RWPE2 (cell line): Measurements from ENCODE around the gene PRKG1.
"Not testable (repeated sequence)": the region's sequence is repeated elsewhere in the genome, so short reads cannot be mapped to it uniquely, and the experiment has no call there.

Experiments used
- ATAC-seq: fragments of 200-7000 bp; cut with Tn5 transposase; 3 replicates; pipeline ENCODE4 v1.9.1; 2021; ENCODE audit warnings: low read depth
- DNase-seq: peaks from one replicate; pipeline ENCODE4 v3.0.0-alpha.2; 2020; ENCODE audit warnings: low spot score
- H3K27ac ChIP-seq: fragments of 450-650 bp; 2 replicates; pipeline ENCODE4 v1.5.1; 2017; ENCODE audit warnings: mild to moderate bottlenecking; ENCODE audit not compliant: poor library complexity, severe bottlenecking
- H3K27me3 ChIP-seq: fragments of 250-450 bp; sonication (Bioruptor Pico); 2 replicates; pipeline ENCODE4 v1.5.1; 2021; ENCODE audit warnings: mild to moderate bottlenecking, moderate library complexity; ENCODE audit not compliant: insufficient read depth, poor library complexity, severe bottlenecking
- H3K36me3 ChIP-seq: fragments of 250-450 bp; sonication (Bioruptor Pico); 2 replicates; pipeline ENCODE4 v1.5.1; 2020; ENCODE audit warnings: low read depth, mild to moderate bottlenecking, moderate library complexity
- H3K4me1 ChIP-seq: fragments of 250-450 bp; sonication (Bioruptor Pico); 2 replicates; pipeline ENCODE4 v1.5.1; 2021; ENCODE audit warnings: mild to moderate bottlenecking, moderate library complexity; ENCODE audit not compliant: insufficient read depth, poor library complexity, severe bottlenecking
- H3K4me3 ChIP-seq: fragments of 250-450 bp; sonication (Bioruptor Pico); 2 replicates; pipeline ENCODE4 v1.5.1; 2021; ENCODE audit warnings: mild to moderate bottlenecking, moderate library complexity; ENCODE audit not compliant: severe bottlenecking
- H3K9me3 ChIP-seq: fragments of 250-450 bp; sonication (Bioruptor Pico); 2 replicates; pipeline ENCODE4 v1.5.1; 2021; ENCODE audit warnings: mild to moderate bottlenecking, moderate library complexity; ENCODE audit not compliant: severe bottlenecking
- CTCF ChIP-seq: fragments of 450-650 bp; IDR thresholded peaks from one replicate; pipeline ENCODE4 v1.5.1; 2017; ENCODE audit warnings: mild to moderate bottlenecking, moderate library complexity; ENCODE audit not compliant: poor library complexity, severe bottlenecking

The PRKG1 gene

GRCh38 chr10:51327432-51327831 lies 253.1 kb downstream of the PRKG1 start:
- ATAC-seq (no peak), DNase-seq (no peak)
- H3K4me3 ChIP-seq: no peak overlapping the region
- H3K9me3 ChIP-seq: no peaks in the 10 kb centered on the region
- H3K27me3 ChIP-seq: no peaks in the 10 kb centered on the region
- no peaks in the 10 kb centered on the region for H3K4me1 ChIP-seq
- TF ChIP-seq CTCF: no peak
- H3K36me3 ChIP-seq: no peaks in the 10 kb centered on the region
- no peak overlapping the region for H3K27ac ChIP-seq

- Histone ChIP-seq H3K36me3 (no peaks in the 10 kb centered on the region), H3K27ac (no peak overlapping the region), H3K4me1 (peaks cover 3% of the 10 kb centered on the region), H3K9me3 (no peaks in the 10 kb centered on the region), H3K27me3 (no peaks in the 10 kb centered on the region), H3K4me3 (no peak overlapping the region)
- TF ChIP-seq CTCF: no peak
- no peak for DNase-seq
- ATAC-seq: no peak
Observed at GRCh38 chr10:51340366-51340765, 266.1 kb downstream of the PRKG1 start.

DNA sequence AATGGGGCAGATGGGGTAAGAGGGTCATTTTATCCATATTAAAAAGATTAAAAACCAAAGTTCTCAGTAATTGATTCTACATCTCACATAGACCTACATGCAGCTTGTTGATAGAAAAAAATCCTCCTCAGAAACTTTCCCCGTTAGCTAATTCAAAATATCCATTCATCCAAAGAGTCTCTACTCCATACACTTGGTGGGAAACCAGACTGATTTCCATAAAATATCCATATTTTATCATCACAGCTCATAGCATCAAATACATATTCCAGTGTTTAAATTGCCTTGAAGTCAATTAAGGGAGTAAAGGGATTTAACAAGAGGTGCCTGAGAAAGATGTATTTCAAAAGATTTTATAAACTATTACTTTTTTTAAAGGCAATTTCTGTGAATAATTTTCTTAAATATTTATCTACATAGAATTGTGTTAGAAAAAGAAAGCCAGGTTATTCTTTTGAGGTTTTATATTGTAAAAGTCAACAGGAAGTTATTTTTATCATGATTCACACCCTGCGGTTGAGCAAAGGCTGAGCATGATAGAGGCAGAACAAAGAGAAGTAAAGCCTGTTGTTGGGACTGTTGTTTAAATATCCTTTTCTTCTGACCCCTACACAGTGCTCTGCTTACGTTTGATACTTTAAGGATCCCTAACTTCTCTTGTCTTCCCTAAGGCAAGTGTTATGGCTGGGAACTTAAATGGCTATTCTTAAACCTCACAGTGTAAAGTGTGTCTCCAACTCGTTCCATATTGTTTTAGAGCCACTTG lies 266.7 kb downstream of the PRKG1 start:
- no peak overlapping the region for H3K4me3 ChIP-seq
- H3K36me3 ChIP-seq: no peaks in the 10 kb centered on the region
- H3K27me3 ChIP-seq: no peaks in the 10 kb centered on the region
- no peak for TF ChIP-seq CTCF
- no peaks in the 10 kb centered on the region for H3K9me3 ChIP-seq
- ATAC-seq: peak; percentile 75
- DNase-seq: no peak
- peaks cover 3% of the 10 kb centered on the region for H3K4me1 ChIP-seq
- no peak overlapping the region for H3K27ac ChIP-seq

DNA sequence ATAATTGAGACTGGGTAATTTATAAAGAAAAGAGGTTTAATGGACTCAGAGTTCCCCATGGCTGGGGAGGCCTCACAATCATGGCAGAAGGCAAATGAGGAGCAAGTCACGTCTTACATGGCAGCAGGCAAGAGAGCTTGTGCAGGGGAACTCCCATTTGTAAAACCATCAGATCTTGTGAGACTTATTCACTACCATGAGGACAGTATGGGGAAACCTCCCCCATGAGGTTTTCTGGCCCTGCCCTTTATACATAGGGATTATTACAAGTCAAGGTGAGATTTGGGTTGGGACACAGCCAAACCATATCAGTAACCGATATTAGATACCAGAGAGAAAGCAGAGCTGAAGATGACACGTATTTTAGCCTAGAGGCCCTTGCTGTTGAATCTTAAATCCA lies 267.5 kb downstream of the PRKG1 start:
- not testable (repeated sequence) for H3K36me3 ChIP-seq, H3K27me3 ChIP-seq, H3K4me1 ChIP-seq, H3K4me3 ChIP-seq, ATAC-seq, H3K27ac ChIP-seq, DNase-seq, H3K9me3 ChIP-seq

- ATAC-seq (no peak), DNase-seq (no peak)
- Histone ChIP-seq H3K27ac (no peak overlapping the region), H3K36me3 (no peaks in the 10 kb centered on the region), H3K27me3 (no peaks in the 10 kb centered on the region), H3K9me3 (no peaks in the 10 kb centered on the region), H3K4me3 (no peak overlapping the region), H3K4me1 (peaks cover 3% of the 10 kb centered on the region)
- no peak for TF ChIP-seq CTCF
Observed at GRCh38 chr10:51342381-51342780, 268.1 kb downstream of the PRKG1 start.
